Prostate gland (tissue), 2 donors: ENCODE measurements around the gene CGNL1.

Source experiments
- POLR2A ChIP-seq: fragments of 450-650 bp; IDR thresholded peaks from one replicate; pipeline ENCODE4 v1.6.1; 2016; ENCODE audit warnings: antibody characterized with exemption, mild to moderate bottlenecking
- POLR2AphosphoS5 ChIP-seq: sonication (generic); formaldehyde crosslinking; IDR thresholded peaks from one replicate; pipeline ENCODE4 v1.6.1; 2017; ENCODE audit warnings: antibody characterized with exemption
- TF ChIP-seq, protein P1 (sequence below), 4 experiments: fragments of 200-600 bp in 2 of 4; fragments of 450-650 bp in 2 of 4; sonication (generic) in 2 of 4; IDR thresholded peaks; 1 replicate in 3 of 4; 2 replicates in 1 of 4; pipeline ENCODE4 v1.5.1; 2016 to 2019; ENCODE audit warnings: antibody characterized with exemption in 4 of 4, mild to moderate bottlenecking in 2 of 4, moderate library complexity in 2 of 4

- TF ChIP-seq, protein P1, sequence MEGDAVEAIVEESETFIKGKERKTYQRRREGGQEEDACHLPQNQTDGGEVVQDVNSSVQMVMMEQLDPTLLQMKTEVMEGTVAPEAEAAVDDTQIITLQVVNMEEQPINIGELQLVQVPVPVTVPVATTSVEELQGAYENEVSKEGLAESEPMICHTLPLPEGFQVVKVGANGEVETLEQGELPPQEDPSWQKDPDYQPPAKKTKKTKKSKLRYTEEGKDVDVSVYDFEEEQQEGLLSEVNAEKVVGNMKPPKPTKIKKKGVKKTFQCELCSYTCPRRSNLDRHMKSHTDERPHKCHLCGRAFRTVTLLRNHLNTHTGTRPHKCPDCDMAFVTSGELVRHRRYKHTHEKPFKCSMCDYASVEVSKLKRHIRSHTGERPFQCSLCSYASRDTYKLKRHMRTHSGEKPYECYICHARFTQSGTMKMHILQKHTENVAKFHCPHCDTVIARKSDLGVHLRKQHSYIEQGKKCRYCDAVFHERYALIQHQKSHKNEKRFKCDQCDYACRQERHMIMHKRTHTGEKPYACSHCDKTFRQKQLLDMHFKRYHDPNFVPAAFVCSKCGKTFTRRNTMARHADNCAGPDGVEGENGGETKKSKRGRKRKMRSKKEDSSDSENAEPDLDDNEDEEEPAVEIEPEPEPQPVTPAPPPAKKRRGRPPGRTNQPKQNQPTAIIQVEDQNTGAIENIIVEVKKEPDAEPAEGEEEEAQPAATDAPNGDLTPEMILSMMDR (IDR thresholded peaks at IDR 0.05): no peak
- TF ChIP-seq POLR2A (no peak), POLR2AphosphoS5 (peak; percentile 81)
Measured at GRCh38 chr15:57496946-57497869, 120.9 kb downstream of the CGNL1 start.
